HepG2 (cell line): Measurements from ENCODE around the gene GRHL1. TPM values are rescaled to one million over a fixed set of nuclear protein-coding genes. Genes with fewer than 3 reads are reported as not detected.

Experiments used
- ADNP ChIP-seq: sonication (generic); formaldehyde crosslinking; IDR thresholded peaks from 2 replicates; pipeline ENCODE4 v1.4.0; 2020; ENCODE audit warnings: missing genetic modification reagents
- ARID3A ChIP-seq: IDR thresholded peaks from 2 replicates; pipeline ENCODE4 v1.6.1; 2012; ENCODE audit warnings: low read depth, low read length, improper control_type of control experiment
- ATF7-NPFF ChIP-seq: sonication (generic); formaldehyde crosslinking; IDR thresholded peaks from 2 replicates; pipeline ENCODE4 v1.8.1; 2023; ENCODE audit warnings: mild to moderate bottlenecking, low read depth, missing genetic modification reagents, moderate library complexity
- MTERF4 ChIP-seq: sonication (generic); formaldehyde crosslinking; IDR thresholded peaks from 2 replicates; pipeline ENCODE4 v1.8.0; 2023; ENCODE audit warnings: mild to moderate bottlenecking, missing genetic modification reagents
- PREB ChIP-seq: sonication (generic); formaldehyde crosslinking; IDR thresholded peaks from 2 replicates; pipeline ENCODE4 v1.4.0; 2020; ENCODE audit warnings: missing genetic modification reagents
- SNAPC5 ChIP-seq: sonication (generic); formaldehyde crosslinking; IDR thresholded peaks from 2 replicates; pipeline ENCODE4 v1.8.1; 2023; ENCODE audit warnings: mild to moderate bottlenecking, missing genetic modification reagents, borderline replicate concordance
- SOX6 ChIP-seq, 2 experiments: fragments of 450-650 bp in 1 of 2; sonication (generic) in 1 of 2; formaldehyde crosslinking in 1 of 2; IDR thresholded peaks; 2 replicates each; pipeline versions ENCODE4 v1.4.0 to v1.6.1; 2017 to 2020; ENCODE audit warnings: antibody characterized with exemption in 1 of 2, mild to moderate bottlenecking in 1 of 2, missing genetic modification reagents in 1 of 2
- SYNCRIP ChIP-seq: fragments of 200-400 bp; formaldehyde crosslinking; IDR thresholded peaks from 2 replicates; pipeline ENCODE4 v1.6.1; 2018; ENCODE audit warnings: mild to moderate bottlenecking, low read depth, low read length; ENCODE audit not compliant: insufficient read depth
- THAP7 ChIP-seq: sonication (generic); formaldehyde crosslinking; IDR thresholded peaks from 2 replicates; pipeline ENCODE4 v1.8.1; 2023; ENCODE audit warnings: mild to moderate bottlenecking, missing genetic modification reagents
- THRA ChIP-seq: sonication (generic); formaldehyde crosslinking; IDR thresholded peaks from 2 replicates; pipeline ENCODE4 v1.4.0; 2020; ENCODE audit warnings: missing genetic modification reagents, borderline replicate concordance
- ZBED4 ChIP-seq: sonication (generic); formaldehyde crosslinking; IDR thresholded peaks from 2 replicates; pipeline ENCODE4 v1.4.0; 2020; ENCODE audit warnings: missing genetic modification reagents, borderline replicate concordance
- ZFP82 ChIP-seq: sonication (generic); formaldehyde crosslinking; IDR thresholded peaks from 2 replicates; pipeline ENCODE4 v1.5.1; 2020; ENCODE audit warnings: mild to moderate bottlenecking, missing genetic modification reagents, borderline replicate concordance
- ZNF329 ChIP-seq: sonication (generic); formaldehyde crosslinking; IDR thresholded peaks from 2 replicates; pipeline ENCODE4 v1.9.0; 2021; ENCODE audit warnings: low read depth, mild to moderate bottlenecking, missing genetic modification reagents
- ZNF512B ChIP-seq: sonication (generic); formaldehyde crosslinking; IDR thresholded peaks from 2 replicates; pipeline ENCODE4 v1.5.1; 2020; ENCODE audit warnings: missing genetic modification reagents, mild to moderate bottlenecking, borderline replicate concordance
- polyA plus RNA-seq, 8 experiments: library from polyadenylated mRNA; depleted of rRNA in 3 of 8; stranded (reverse) in 7 of 8; unstranded in 1 of 8; fragments of >200 nt; fragmentation: Illumina TruSeq in 4 of 8; extraction: Trizol in 4 of 8; gene quantifications; 2 replicates each; pipeline versions ENCODE4 v1.2.1 to v1.2.3, GENCODE V29; 2011 to 2016; ENCODE audit warnings: low read depth in 4 of 8, missing spikeins in 1 of 8, mixed read lengths in 1 of 8; ENCODE audit not compliant: insufficient read depth in 1 of 8
- total RNA-seq, 5 experiments: library from RNA; depleted of rRNA; stranded (reverse); fragments of >200 nt; fragmentation: Illumina TruSeq; extraction: Trizol; gene quantifications; 2 replicates each; pipeline ENCODE4 v1.2.3, GENCODE V29; 2016; ENCODE audit warnings: low read depth in 1 of 5

The GRHL1 gene
- total and polyA plus RNA-seq, 2 of the 13 experiments (the other 11 are each of a cell fraction or from before 2014, with no cell fraction given): 9.3 to 12.0 TPM

GRCh38 chr2:10019174-10019573 lies 67.7 kb downstream of the GRHL1 start (continued):
- no peak for TF ChIP-seq THAP7 (CRISPR knock-in tag)
- TF ChIP-seq MTERF4 (CRISPR knock-in tag): no peak
- TF ChIP-seq PREB (CRISPR knock-in tag): no peak
- TF ChIP-seq ZFP82 (CRISPR knock-in tag): no peak
- TF ChIP-seq ZBED4 (CRISPR knock-in tag): no peak
- no peak for TF ChIP-seq ATF7-NPFF (CRISPR knock-in tag)
- no peak for TF ChIP-seq SYNCRIP
- no peak for TF ChIP-seq SOX6 (IDR thresholded peaks at IDR 0.05)
- TF ChIP-seq SOX6 (CRISPR knock-in tag; IDR thresholded peaks at IDR 0.05): peak; percentile 41
- TF ChIP-seq ZNF329 (CRISPR knock-in tag): no peak
- TF ChIP-seq SNAPC5: no peak
- TF ChIP-seq ARID3A: peak; percentile 46; the same call in 1 of the 2 replicates
- TF ChIP-seq ZNF512B (CRISPR knock-in tag): no peak
- TF ChIP-seq ADNP (CRISPR knock-in tag): no peak
- TF ChIP-seq THRA (CRISPR knock-in tag): no peak
